ENCODE measurements around the gene EFNA3.

DNA sequence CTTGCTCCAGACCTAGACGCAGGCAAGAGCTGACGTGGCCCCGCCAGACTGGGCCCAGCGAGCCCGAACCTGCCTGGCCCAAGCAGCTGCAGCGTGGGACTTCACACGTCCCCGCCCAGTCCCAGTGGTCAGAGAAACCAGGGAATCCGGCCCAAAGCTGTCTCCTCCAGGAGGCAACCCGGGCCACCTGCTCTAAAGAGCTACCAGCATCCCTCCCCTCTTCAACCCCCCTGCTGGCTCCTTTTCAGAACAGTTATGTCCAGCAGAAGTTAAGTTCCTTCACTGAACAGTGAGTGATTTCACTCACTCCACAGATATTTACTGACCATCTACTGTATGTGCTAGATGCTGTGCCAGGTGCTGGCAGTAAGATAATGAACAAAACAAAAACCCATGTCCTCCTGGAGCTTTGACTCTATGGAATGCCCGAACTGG lies 46.9 kb downstream of the EFNA3 start:
- TF ChIP-seq, protein P1, sequence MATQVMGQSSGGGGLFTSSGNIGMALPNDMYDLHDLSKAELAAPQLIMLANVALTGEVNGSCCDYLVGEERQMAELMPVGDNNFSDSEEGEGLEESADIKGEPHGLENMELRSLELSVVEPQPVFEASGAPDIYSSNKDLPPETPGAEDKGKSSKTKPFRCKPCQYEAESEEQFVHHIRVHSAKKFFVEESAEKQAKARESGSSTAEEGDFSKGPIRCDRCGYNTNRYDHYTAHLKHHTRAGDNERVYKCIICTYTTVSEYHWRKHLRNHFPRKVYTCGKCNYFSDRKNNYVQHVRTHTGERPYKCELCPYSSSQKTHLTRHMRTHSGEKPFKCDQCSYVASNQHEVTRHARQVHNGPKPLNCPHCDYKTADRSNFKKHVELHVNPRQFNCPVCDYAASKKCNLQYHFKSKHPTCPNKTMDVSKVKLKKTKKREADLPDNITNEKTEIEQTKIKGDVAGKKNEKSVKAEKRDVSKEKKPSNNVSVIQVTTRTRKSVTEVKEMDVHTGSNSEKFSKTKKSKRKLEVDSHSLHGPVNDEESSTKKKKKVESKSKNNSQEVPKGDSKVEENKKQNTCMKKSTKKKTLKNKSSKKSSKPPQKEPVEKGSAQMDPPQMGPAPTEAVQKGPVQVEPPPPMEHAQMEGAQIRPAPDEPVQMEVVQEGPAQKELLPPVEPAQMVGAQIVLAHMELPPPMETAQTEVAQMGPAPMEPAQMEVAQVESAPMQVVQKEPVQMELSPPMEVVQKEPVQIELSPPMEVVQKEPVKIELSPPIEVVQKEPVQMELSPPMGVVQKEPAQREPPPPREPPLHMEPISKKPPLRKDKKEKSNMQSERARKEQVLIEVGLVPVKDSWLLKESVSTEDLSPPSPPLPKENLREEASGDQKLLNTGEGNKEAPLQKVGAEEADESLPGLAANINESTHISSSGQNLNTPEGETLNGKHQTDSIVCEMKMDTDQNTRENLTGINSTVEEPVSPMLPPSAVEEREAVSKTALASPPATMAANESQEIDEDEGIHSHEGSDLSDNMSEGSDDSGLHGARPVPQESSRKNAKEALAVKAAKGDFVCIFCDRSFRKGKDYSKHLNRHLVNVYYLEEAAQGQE (IDR thresholded peaks at IDR 0.05; ENCODE audit: unreplicated experiment), result no peak
- TF ChIP-seq, protein P2, sequence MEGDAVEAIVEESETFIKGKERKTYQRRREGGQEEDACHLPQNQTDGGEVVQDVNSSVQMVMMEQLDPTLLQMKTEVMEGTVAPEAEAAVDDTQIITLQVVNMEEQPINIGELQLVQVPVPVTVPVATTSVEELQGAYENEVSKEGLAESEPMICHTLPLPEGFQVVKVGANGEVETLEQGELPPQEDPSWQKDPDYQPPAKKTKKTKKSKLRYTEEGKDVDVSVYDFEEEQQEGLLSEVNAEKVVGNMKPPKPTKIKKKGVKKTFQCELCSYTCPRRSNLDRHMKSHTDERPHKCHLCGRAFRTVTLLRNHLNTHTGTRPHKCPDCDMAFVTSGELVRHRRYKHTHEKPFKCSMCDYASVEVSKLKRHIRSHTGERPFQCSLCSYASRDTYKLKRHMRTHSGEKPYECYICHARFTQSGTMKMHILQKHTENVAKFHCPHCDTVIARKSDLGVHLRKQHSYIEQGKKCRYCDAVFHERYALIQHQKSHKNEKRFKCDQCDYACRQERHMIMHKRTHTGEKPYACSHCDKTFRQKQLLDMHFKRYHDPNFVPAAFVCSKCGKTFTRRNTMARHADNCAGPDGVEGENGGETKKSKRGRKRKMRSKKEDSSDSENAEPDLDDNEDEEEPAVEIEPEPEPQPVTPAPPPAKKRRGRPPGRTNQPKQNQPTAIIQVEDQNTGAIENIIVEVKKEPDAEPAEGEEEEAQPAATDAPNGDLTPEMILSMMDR (conservative IDR thresholded peaks at IDR 0.05; ENCODE audit: low read depth in 2 of 2), result no peak
- no peak for TF ChIP-seq POLR2AphosphoS5 (IDR thresholded peaks at IDR 0.05; ENCODE audit: low read depth)
- TF ChIP-seq EZH2 (IDR thresholded peaks at IDR 0.05; ENCODE audit: low read depth, unreplicated experiment), result peak; percentile 86
- TF ChIP-seq, protein P3, sequence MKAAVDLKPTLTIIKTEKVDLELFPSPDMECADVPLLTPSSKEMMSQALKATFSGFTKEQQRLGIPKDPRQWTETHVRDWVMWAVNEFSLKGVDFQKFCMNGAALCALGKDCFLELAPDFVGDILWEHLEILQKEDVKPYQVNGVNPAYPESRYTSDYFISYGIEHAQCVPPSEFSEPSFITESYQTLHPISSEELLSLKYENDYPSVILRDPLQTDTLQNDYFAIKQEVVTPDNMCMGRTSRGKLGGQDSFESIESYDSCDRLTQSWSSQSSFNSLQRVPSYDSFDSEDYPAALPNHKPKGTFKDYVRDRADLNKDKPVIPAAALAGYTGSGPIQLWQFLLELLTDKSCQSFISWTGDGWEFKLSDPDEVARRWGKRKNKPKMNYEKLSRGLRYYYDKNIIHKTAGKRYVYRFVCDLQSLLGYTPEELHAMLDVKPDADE (IDR thresholded peaks at IDR 0.05), result no peak
- no peak for TF ChIP-seq CREB1 (CRISPR knock-in tag; IDR thresholded peaks at IDR 0.05; ENCODE audit: low read depth)
- TF ChIP-seq EZH2phosphoT487 (IDR thresholded peaks at IDR 0.05; ENCODE audit: unreplicated experiment), result peak; percentile 47
- TF ChIP-seq JUNB (IDR thresholded peaks at IDR 0.05; ENCODE audit: unreplicated experiment), result no peak
- TF ChIP-seq ZNF114 (CRISPR knock-in tag; IDR thresholded peaks at IDR 0.05), result no peak
